ENCODE results near the gene OXLD1. TPM values are rescaled to one million over a fixed set of nuclear protein-coding genes. Genes with fewer than 3 reads are reported as not detected.
A peak's percentile ranks its signal among the peaks of the same experiment; 100 is the strongest.

The OXLD1 gene
- total RNA-seq, 1 donor from 2014 or later, result 27.5 TPM

DNA sequence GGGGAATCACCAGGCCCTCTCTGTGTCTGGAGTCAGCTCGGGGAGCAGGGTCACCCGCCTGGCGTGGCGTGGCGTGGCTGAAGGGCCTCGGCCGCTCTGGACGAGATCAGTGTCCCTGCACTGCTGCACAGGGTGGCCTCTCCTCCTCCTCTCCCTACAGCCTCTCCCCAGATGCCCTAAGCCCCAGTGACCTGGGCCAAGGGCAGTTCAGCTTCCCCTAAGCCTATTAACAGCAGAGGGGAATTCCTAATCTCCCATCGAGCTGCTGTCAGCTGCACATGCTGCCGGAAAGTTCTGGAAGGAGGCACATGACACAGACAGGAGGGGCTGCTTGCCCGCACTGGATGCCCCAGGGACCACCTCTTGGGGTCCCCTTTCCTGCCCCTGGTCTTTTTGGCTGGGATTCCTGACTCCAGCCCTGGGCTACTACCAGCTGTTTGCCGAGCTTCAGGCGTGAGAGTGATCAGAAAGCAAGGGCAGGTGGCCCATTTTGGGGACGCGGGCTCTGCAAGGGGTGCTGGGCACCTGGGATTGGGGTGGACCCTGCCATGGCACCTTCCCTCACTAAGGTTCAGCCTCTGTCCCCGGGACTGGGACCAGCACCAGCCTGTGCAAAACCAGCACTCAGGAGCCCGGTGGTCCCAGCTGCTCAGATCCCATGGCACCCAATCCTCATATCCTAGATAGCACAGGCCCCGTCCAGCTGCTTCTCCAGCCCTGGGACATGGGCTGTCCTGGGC, 10.9 kb downstream of the OXLD1 start:
- DNase-seq (ENCODE audit: low spot score), result no peak

DNA sequence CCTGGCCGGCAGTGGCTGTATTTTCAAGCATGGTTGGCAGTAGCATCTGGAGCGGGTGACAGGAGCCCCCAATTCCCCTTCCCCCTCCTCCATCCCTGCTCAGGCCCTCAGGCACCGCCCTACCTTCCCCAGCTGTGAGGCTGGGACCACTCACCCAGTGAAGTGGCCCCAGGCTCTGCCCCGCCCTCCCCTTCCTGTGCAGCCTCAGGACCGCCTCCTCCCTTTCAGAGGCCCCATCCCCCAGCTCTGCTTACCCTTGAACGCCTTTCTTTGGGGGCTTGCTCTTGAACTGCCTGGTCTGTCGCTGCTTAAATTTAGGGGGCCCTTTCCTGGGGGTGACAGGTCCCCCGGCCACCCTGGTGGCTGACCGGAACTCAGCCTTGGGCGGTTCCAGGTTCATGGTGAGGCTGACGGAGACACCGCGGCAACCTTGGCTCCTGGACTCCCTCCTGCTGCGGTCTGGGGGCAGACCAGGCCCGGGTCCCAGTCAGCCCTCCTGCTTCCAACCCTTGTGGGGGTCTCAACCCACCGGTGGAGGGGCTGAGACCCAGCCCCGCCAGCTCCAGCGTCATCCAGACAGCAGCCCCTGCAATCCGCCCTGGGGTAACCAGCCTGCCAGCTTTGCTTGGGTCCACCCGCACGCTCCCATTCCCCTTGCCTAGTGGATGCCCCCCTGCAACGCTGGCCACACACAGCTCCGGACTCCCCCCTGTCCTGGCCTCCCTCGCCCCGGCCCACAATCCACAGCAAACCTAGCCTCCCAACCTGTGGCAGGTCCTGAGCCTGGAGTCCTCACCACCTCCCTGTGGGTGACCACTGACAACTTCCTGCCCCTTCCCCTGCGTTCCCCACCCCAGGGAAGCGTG, 13.3 kb downstream of the OXLD1 start:
- no peak for DNase-seq (ENCODE audit: low spot score)

DNA sequence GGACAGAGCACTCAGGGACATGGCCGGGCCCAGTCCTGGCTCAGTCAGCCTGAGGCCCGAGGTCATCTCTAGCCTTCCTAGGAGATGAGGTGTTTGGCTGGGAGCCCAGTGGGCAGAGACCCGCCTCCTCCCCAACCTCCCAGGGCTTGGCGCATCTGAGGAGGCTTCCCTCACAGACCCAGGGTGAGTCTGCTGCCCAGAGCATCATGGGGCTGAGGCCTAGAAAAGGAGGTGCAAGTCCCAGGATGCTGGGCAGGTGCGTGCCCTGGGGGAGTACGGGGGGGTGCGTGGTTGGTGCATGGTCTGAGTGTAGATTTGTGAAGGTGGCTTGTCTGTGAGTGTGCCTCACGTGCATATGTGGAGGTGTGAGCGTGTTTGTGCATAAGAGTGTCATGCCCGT, 14.7 kb downstream of the OXLD1 start:
- no peak for DNase-seq (ENCODE audit: low spot score)

DNA sequence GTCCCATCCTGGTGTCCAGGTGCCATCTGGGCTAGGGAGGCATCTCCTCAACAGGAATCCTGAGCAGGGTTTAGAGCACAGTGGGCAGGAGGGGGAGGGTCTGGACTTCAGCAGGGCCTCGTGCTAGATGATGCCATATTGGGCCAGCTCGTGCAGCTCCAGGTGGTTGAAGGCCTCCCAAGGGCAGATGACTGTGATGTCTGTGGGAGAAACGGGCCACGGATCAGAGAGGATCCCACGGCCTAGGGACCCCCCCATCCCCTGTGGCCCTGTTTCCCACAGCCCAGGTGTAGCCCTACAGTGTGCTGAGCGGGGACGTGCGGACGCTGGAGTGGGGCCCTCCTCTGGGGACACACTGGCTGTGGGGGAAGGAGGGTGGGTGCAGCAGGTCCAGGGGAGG, 15.5 kb downstream of the OXLD1 start:
- DNase-seq (ENCODE audit: low spot score), result no peak

DNA sequence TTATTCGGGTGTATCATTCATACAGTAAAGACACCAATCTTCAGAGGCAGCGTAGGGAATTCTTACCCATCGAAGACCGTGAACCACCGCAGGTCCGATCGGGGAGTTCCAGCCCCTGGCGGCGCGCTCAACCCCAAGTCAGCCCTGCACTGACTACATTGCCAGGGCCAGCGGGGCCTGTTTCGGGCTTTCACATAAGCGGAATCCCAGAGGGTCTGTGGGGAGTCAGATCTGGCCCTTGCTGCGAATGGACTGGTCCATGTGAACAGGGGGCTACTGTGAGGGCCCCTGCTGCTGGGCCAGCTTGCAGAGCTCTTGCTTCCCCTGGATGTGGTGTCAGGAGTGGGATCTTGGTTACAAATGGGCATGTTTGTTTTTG, 17.7 kb downstream of the OXLD1 start:
- no peak for DNase-seq (ENCODE audit: low spot score)

DNA sequence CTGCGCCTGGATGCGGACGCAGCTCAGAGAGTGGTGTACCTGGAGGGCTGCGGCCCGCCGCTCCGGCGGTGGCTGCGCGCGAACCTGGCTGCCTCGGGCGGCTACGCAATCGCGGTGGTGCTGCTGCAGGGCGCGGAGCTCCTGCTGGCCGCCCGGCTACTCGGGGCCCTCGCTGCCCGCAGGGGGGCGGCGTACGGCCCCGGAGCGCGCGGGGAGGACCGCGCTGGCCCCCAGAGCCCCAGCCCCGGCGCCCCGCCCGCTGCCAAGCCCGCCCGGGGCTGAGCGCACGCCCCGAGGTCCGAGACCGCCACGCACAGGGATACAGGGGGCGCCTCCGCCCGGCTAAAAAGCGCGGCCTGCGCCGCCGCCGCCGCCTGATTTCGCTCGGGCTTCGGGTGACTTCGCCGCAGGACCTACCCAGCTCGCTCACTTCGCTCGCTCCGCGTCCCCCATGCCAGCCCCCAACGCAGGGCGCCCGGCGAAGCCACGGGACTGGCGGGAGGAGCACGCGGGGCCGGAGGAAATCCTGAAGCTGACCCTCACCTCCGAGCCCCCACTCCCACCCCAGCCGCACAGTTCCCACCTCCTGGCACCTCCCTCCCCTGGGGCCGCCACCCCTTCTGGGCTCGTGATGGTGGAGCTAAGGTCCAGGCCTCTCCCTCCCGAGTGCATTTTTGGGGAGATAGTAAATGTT, 18.2 kb downstream of the OXLD1 start:
- DNase-seq (ENCODE audit: low spot score), result no peak

DNA sequence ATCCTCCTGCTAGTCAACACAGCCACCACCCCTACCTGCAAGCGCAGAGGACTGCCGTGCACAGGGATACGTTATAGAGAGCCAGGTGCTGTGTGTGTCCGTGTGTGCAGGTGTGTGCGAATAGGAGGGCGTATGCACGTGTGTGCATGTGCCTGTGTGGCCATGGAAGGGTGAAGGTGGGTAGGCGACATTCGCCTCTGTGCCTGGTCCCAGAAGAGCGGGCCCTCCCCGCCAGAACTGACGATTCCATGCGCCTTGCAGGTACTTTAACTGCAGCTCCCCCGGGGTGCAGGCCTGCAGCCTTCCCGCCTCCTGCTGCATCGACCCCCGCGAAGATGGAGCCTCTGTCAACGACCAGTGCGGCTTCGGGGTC, 18.8 kb downstream of the OXLD1 start:
- no peak for DNase-seq (ENCODE audit: low spot score)

DNA sequence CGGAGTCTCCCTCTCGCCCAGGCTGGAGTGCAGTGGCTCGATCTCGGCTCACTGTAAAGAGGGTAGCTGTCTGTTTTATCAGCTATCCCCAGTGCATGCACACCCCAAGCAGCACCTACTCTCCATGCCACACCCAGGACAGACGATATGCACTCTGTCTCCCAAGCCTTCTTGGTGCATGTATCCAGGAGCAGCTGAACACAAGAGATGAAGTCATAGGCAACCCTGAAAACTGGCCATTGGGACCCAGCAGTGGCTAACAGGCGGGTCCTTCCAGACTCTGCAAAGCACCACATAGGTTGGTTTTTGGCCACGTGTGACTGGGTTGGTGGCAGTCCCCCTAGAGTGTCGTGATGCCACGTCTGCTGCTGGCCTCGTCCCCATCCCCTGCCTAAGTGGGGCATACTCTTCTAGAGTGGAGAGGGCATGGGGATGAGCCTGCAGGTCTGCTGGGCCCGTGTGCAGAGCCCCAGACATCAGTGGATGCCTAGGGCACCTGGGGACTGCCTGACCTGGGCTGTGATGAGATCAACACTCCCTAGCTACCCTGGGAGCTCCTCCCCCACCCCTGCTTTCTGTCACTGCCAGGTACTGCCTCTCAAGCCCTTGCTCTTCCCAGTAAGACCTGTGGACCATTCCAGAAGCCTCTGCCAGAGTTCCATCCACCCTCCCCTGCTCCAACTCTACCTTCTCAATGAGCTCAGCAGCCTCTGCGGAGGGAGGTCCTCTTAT, 19.4 kb downstream of the OXLD1 start:
- no peak for DNase-seq (ENCODE audit: low spot score)

DNA sequence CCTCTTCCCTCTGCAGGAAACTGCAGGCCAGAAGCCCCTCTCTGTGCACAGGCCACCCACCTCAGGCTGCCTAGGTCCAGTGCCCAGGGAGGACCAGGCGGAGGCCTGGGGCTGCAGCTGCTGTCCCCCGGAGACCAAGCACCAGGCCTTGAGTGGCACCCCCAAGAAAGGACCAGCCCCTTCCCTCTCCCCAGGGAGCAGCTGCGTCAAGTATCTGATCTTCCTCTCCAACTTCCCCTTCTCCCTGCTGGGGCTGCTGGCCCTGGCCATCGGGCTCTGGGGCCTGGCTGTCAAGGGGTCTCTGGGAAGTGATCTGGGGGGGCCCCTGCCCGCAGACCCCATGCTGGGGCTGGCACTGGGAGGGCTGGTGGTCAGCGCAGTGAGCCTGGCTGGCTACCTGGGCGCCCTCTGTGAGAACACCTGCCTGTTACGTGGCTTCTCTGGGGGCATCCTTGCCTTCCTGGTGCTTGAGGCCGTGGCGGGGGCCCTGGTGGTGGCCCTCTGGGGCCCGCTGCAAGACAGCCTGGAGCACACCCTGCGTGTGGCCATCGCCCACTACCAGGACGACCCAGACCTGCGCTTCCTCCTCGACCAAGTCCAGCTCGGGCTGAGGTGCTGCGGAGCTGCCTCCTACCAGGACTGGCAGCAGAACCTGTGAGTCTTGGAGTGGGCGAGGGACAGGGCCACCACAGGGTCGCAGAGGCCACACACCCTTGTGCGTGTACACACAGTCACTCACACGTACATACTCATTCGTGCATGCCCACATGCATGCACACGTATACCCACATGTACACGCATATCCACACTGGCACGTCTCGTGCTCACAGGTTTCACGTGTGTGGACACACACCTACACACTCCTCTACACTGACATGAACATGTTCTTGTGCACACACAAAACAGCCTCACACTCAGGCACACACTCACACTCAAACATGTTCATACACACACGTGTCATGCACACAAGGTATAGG, 21.1 kb downstream of the OXLD1 start:
- no peak for DNase-seq (ENCODE audit: low spot score)

DNA sequence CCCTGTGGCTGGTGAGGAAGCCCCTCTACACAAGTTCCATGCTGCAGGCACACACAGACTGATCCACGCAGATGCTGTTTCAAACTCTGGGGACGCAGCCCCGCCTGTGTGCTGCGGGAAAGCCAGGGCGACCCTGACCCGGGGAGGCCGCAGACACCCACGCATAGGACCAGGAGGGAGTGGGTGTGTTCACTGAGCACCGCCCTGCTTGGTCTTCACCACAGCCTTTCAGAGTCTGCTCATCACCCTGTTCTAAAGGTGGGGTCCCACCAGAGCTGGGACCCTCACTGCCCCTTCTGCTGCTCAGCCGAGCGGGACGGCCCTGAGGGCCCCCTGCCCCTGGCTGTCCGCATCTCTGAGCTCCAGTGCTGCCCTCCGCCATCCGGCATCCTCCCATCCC, 21.9 kb downstream of the OXLD1 start:
- no peak for DNase-seq (ENCODE audit: low spot score)

DNA sequence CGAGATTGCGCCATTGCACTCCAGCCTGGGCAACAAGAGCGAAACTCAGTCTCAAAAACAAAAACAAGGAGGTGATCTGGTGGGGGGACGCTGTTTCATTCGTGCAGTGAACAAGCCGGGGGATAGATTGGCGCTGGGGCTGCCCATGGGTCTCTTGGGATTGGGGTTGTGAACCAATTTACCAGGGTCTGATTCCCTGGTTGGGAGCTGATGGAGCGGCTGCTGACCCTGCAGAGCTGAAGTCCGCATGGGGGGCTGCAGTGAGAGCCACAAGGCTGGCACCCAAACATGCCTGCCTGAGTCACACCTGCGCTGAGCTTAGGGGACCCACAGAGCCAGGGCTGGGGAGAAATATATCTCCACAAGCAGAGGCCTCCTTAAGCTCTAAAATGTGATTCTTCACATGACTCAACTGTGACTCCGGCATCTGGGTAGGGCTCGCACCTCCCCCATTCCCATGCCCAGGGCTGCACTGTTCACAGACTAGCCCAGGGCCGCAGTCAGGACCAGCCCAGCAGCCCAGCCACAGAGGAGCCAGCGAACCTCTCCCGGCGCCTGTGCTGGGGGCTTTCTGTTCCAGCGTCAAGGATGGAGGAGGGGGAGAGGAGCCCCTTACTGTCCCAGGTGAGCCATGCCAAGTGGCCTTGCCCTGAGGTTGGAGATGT, 24.4 kb downstream of the OXLD1 start:
- DNase-seq (ENCODE audit: low spot score), result no peak

DNA sequence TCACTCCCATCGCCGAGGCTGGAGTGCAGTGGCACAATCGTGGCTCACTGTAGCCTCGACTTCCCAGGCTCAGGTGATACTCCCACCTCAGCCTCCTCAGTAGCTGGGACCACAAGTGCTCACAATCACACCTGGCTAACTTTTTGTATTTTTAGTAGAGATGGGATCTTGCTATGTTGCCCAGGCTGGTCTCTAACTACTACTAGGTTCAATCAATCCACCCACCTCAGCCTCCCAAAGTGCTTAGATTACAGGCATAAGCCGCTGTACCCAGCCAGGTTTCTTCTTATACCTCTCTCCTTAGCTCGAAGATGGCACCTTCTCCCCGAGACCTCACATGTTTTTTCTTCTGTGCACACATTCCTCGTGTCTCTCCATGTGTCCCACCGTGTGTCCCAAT, 26.4 kb downstream of the OXLD1 start:
- no peak for DNase-seq (ENCODE audit: low spot score)

DNA sequence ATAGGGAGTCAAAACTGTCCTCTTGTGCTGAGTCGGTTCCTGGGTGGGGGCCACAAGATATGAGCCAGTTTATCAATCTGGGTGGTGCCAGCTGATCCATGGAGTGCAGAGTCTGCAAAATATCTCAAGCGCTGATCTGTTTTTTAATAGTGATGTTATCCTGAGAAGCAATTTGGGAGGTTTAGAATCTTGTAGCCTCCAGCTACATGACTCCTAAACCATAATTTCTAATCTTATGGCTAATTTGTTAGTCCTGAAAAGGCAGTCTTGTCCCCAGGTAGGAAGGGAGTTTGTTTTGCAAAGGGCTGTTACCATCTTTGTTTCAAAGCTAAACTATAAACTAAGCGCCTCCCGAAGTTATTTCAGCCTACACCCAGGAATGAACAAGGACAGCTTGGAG, 27.7 kb downstream of the OXLD1 start:
- no peak for DNase-seq (ENCODE audit: low spot score)

DNA sequence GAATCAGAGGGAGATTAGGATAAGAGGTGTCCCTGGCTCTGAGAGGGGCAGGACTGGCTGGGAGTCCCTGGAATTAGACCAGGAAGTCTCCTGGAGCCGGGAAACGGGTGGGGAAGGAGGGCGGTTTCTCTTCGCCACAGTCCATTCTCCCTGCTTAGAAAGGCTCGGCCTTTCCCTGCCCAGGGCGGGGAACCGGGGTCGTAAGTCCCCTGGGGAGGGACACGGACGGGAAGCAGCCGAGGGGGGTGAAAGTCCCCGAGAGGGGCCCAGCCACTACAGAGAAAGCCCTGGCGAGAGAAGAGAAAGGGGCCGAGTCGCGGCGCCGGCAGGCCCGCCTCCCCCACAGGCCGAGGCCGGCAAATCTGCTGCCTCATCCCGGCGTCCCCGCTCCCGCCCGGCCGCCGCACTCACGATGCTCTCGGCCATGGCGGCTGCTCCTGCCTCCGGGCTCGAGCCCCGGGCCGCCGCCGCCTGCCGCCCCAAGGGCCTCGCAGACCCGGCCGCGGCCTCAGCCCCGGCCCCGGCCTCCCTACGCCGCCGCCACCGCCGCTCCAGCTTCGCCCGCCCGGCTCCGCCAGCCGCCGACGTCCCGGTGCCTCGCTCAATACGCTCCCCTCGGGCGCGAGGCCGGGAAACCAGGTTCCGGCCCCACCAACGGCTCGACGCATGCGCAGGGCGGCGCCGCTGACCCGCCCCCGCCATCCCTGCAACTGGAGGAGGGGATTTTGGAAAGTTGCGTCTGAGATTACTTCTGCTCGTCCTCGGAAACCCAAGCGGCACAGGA, 29.7 kb downstream of the OXLD1 start, which contains the start of the genes NPLOC4 and TSPAN10:
NPLOC4 (minus strand) TSS at position 608 of the 784 bp plus-strand sequence; CDS start at position 426, 182 bp downstream.
TSPAN10 (plus strand) TSS at position 692 of the 784 bp plus-strand sequence. CDS start 5,217 bp downstream, outside the sequence.
- DNase-seq (ENCODE audit: low spot score), result peak; percentile 96

DNA sequence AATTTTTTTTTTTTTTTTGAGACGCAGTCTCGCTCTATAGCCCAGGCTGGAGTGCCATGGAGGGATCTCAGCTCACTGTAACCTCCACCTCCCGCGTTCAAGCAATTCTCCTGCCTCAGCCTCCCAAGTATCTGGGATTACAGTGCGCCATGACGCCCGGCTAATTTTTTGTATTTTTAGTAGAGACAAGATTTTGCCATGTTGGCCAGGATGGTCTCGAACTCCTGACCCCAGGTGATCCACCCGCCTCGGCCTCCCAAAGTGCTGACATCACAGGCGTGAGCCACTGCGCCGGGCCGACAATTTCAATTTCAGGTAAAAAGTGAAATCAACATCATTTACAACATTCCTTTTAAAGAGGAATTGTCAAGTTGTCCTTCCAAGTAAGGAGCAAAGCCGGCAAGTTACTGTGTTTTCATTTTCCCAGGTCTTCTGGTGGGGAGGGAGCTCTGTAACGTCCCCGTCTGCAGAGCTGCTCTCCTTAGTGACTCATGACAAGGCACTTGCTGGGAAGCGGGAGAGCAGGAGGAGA, 30.4 kb downstream of the OXLD1 start:
- DNase-seq (ENCODE audit: low spot score), result no peak

DNA sequence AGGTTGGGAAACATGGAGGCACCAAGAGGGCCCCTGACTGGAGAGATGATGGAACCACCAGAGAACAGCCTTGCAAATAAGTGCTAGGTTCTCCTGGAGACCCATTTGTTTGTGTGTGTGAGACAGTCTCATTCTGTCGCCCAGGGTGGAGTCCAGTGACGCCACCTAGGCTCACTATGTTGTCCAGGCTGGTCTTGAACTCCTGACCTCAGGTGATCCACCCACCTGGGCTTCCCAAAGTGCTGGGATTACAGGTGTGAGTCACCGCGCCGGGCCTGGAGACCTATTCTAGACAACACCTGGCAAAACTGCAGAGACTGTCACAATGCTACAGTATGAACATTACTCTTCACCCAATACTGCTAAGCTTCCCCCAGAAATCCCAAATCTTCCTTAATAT, 31.0 kb downstream of the OXLD1 start:
- DNase-seq (ENCODE audit: low spot score), result no peak

DNA sequence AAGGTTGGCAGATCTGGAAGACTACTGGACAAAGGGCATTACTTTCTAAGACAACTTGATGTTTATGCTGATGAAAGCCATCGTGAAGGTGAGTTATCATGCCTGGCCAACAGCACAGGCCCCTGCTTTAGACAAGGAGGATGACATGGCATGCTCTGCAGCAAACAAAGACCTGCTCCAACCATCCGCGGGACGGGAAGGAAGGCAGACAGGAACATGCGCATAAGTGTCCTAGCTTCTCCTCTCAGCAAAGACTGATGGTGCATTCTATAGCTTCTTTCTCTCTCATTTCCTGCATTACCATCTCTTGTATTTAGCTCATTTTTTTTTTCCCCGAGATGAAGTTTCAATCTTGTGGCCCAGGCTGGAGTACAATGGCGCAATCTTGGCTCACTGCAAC, 34.9 kb downstream of the OXLD1 start:
- no peak for DNase-seq (ENCODE audit: low spot score)

DNA sequence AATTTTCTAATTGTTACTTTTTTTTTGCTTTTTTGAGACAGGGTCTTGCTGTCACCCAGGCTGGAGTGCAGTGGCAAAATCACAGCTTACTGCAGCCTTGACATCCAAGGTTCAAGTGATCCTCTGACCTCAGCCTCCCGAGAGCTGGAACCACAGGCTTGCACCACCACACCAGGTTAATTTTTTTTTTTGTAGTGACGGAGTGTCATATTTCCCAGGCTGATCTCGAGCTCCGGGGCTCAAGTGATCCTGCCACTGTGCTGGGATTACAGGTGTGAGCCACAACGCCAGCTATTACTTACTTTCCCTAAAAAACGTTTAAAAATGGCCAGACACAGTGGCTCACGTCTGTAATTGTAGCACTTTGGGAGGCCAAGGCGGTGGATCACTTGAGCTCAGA, 36.1 kb downstream of the OXLD1 start:
- DNase-seq (ENCODE audit: low spot score), result no peak

All from mesenteric fat pad (tissue), 1 donor.